H1 (cell line): ENCODE results near the gene PRSS36. TPM values are rescaled to one million over a fixed set of nuclear protein-coding genes. Genes with fewer than 3 reads are reported as not detected.

ENCODE experiments used
- CTCF ChIA-PET: fragments of 300-600 bp; sonication (Branson Sonifier 250); formaldehyde crosslinking; loops from one replicate; lab custom pipeline; 2021; ENCODE audit not compliant: partially characterized antibody; lab: Charles Lee
- POLR2A ChIA-PET: fragments of 300-600 bp; sonication (Branson Sonifier 250); formaldehyde crosslinking; loops from one replicate; lab custom pipeline; 2021; ENCODE audit warnings: inconsistent platforms; ENCODE audit not compliant: partially characterized antibody; lab: Charles Lee
- DNase-seq, 2 experiments: peaks; one replicate each; pipeline versions ENCODE4 v3.0.0 to v3.0.0-alpha.2; 2010 to 2022; ENCODE audit warnings: low spot score in 2 of 2, low read depth in 1 of 2, mixed read lengths in 1 of 2
- FAIRE-seq: peaks from 2 replicates; lab custom pipeline; 2011; peaks lifted over from hg19 to GRCh38; lab: Jason Lieb, UNC
- H2AFZ ChIP-seq: 2 replicates; pipeline ENCODE4 v1.8.1; 2012; ENCODE audit warnings: low read length, inconsistent platforms
- H2AK5ac ChIP-seq: 2 replicates; pipeline ENCODE4 v1.6.1; 2013; ENCODE audit warnings: low read depth, low read length
- H2BK120ac ChIP-seq: replicated peaks from 2 replicates; pipeline ENCODE3; 2013; ENCODE audit warnings: low read depth, low read length, inconsistent platforms
- H2BK12ac ChIP-seq: 2 replicates; pipeline ENCODE4 v1.6.1; 2013; ENCODE audit warnings: low read depth, low read length
- H2BK15ac ChIP-seq: 2 replicates; pipeline ENCODE4 v1.6.1; 2013; ENCODE audit warnings: low read length
- H2BK20ac ChIP-seq: 2 replicates; pipeline ENCODE4 v1.6.1; 2013; ENCODE audit warnings: low read length
- H2BK5ac ChIP-seq: 2 replicates; pipeline ENCODE4 v1.6.1; 2013; ENCODE audit warnings: low read depth, low read length
- H3K14ac ChIP-seq: 2 replicates; pipeline ENCODE4 v1.6.1; 2013; ENCODE audit warnings: inconsistent platforms; ENCODE audit not compliant: insufficient read length
- H3K18ac ChIP-seq: 2 replicates; pipeline ENCODE4 v1.6.1; 2013; ENCODE audit warnings: low read length; ENCODE audit errors: extremely low read depth
- H3K23ac ChIP-seq: 2 replicates; pipeline ENCODE4 v1.6.1; 2013; ENCODE audit warnings: inconsistent platforms; ENCODE audit not compliant: insufficient read length
- H3K23me2 ChIP-seq: 2 replicates; pipeline ENCODE4 v1.6.1; 2013; ENCODE audit warnings: low read depth, low read length
- H3K27ac ChIP-seq: 2 replicates; pipeline ENCODE4 v1.6.1; 2011; ENCODE audit warnings: low read depth, low read length, inconsistent platforms
- H3K27me3 ChIP-seq, 4 experiments: replicated peaks in 1 of 4; 1 replicate in 1 of 4; 2 replicates in 3 of 4; pipeline versions ENCODE4 v1.6.1 to v1.8.1; 2011 to 2013; ENCODE audit warnings: low read length in 3 of 4, mild to moderate bottlenecking in 3 of 4, inconsistent platforms in 2 of 4, mixed read lengths in 2 of 4, moderate library complexity in 1 of 4; ENCODE audit not compliant: control insufficient read depth in 3 of 4, insufficient read depth in 3 of 4; ENCODE audit errors: extremely low read depth in 1 of 4
- H3K36me3 ChIP-seq, 4 experiments: 2 replicates each; pipeline versions ENCODE4 v1.6.1 to v1.8.1; 2011 to 2013; ENCODE audit warnings: mild to moderate bottlenecking in 4 of 4, low read length in 3 of 4, moderate library complexity in 2 of 4, control low read depth in 1 of 4, inconsistent platforms in 1 of 4; ENCODE audit not compliant: insufficient read depth in 4 of 4, control insufficient read depth in 2 of 4
- H3K4ac ChIP-seq: replicated peaks from 2 replicates; pipeline ENCODE3; 2013; ENCODE audit warnings: low read length, low read depth, mixed read lengths, inconsistent platforms; ENCODE audit not compliant: insufficient read length
- H3K4me1 ChIP-seq, 4 experiments: replicated peaks in 1 of 4; 1 replicate in 1 of 4; 2 replicates in 3 of 4; pipeline versions ENCODE4 v1.6.1 to v1.8.1; 2011 to 2013; ENCODE audit warnings: low read length in 3 of 4, inconsistent platforms in 2 of 4, mixed read lengths in 1 of 4; ENCODE audit not compliant: insufficient read depth in 4 of 4, control insufficient read depth in 3 of 4
- H3K4me2 ChIP-seq, 2 experiments: 2 replicates each; pipeline versions ENCODE4 v1.6.1 to v1.8.1; 2011 to 2013; ENCODE audit warnings: low read depth in 2 of 2, low read length in 2 of 2, control low read depth in 1 of 2, inconsistent platforms in 1 of 2, mild to moderate bottlenecking in 1 of 2; ENCODE audit not compliant: insufficient read depth in 1 of 2
- H3K4me3 ChIP-seq, 4 experiments: fragments of 200-600, 300-600 bp in 1 of 4; sonication (generic), shearing (Covaris generic), sonication (Bioruptor Twin) in 1 of 4; 2 replicates each; pipeline versions ENCODE4 v1.5.1 to v1.8.1; 2011 to 2016; ENCODE audit warnings: low read length in 4 of 4, low read depth in 3 of 4, control low read depth in 2 of 4, inconsistent platforms in 2 of 4, mild to moderate bottlenecking in 2 of 4, mixed read lengths in 1 of 4, moderate library complexity in 1 of 4; ENCODE audit not compliant: insufficient read depth in 2 of 4; ENCODE audit errors: extremely low read depth in 1 of 4
- H3K56ac ChIP-seq: replicated peaks from 2 replicates; pipeline ENCODE3; 2013; ENCODE audit warnings: low read depth, mild to moderate bottlenecking, mixed read lengths, low read length, inconsistent platforms; ENCODE audit not compliant: insufficient read length
- H3K79me1 ChIP-seq: 2 replicates; pipeline ENCODE4 v1.6.1; 2013; ENCODE audit warnings: low read depth, low read length, control low read depth
- H3K79me2 ChIP-seq, 2 experiments: 2 replicates each; pipeline versions ENCODE4 v1.6.1 to v1.8.1; 2012 to 2013; ENCODE audit warnings: low read length in 2 of 2, mild to moderate bottlenecking in 2 of 2, inconsistent platforms in 1 of 2; ENCODE audit not compliant: insufficient read depth in 2 of 2, control insufficient read depth in 1 of 2
- H3K9ac ChIP-seq, 4 experiments: replicated peaks in 1 of 4; 1 replicate in 1 of 4; 2 replicates in 3 of 4; pipeline versions ENCODE4 v1.6.1 to v1.8.1; 2011 to 2013; ENCODE audit warnings: low read depth in 3 of 4, low read length in 3 of 4, control low read depth in 2 of 4, mild to moderate bottlenecking in 2 of 4, moderate library complexity in 2 of 4, inconsistent platforms in 1 of 4; ENCODE audit errors: extremely low read depth in 1 of 4
- H3K9me3 ChIP-seq, 2 experiments: 2 replicates each; pipeline versions ENCODE4 v1.6.1 to v1.8.1; 2012 to 2013; ENCODE audit warnings: mild to moderate bottlenecking in 2 of 2, moderate library complexity in 2 of 2, control low read depth in 1 of 2, inconsistent platforms in 1 of 2, low read depth in 1 of 2, low read length in 1 of 2, mixed read lengths in 1 of 2; ENCODE audit not compliant: insufficient read depth in 2 of 2
- H4K20me1 ChIP-seq, 2 experiments: replicated peaks in 1 of 2; 2 replicates each; pipeline versions ENCODE3 to v1.8.1; 2011 to 2013; ENCODE audit warnings: inconsistent platforms in 2 of 2, low read length in 2 of 2, mild to moderate bottlenecking in 1 of 2; ENCODE audit not compliant: insufficient read depth in 2 of 2, control insufficient read depth in 1 of 2
- H4K5ac ChIP-seq: 2 replicates; pipeline ENCODE4 v1.6.1; 2013; ENCODE audit warnings: low read length, low read depth, mixed read lengths, inconsistent platforms; ENCODE audit not compliant: insufficient read length
- H4K8ac ChIP-seq: 2 replicates; pipeline ENCODE4 v1.8.0; 2013; ENCODE audit warnings: mild to moderate bottlenecking, moderate library complexity, low read length, inconsistent platforms; ENCODE audit not compliant: insufficient read depth; ENCODE audit errors: extremely low read depth
- H4K91ac ChIP-seq: replicated peaks from 2 replicates; pipeline ENCODE3; 2013; ENCODE audit warnings: low read length, mixed read lengths, inconsistent platforms; ENCODE audit not compliant: insufficient read length
- CEBPB ChIP-seq: IDR thresholded peaks from 2 replicates; pipeline ENCODE4 v1.6.1; 2012; ENCODE audit warnings: low read depth, low read length
- CHD1 ChIP-seq: IDR thresholded peaks from 2 replicates; pipeline ENCODE4 v1.6.1; 2012; ENCODE audit warnings: low read depth, low read length, improper control_type of control experiment
- EP300 ChIP-seq, 2 experiments: IDR thresholded peaks; 1 replicate in 1 of 2; 2 replicates in 1 of 2; pipeline ENCODE4 v1.6.1; 2011 to 2012; ENCODE audit warnings: low read depth in 2 of 2, low read length in 2 of 2, mild to moderate bottlenecking in 2 of 2, borderline replicate concordance in 1 of 2, inconsistent platforms in 1 of 2, moderate library complexity in 1 of 2
- EZH2 ChIP-seq: fragments of 200-600 bp; sonication (generic); IDR thresholded peaks from 2 replicates; pipeline ENCODE4 v1.7.1; 2012; ENCODE audit warnings: low read depth, mild to moderate bottlenecking, moderate library complexity, low read length, inconsistent platforms; ENCODE audit not compliant: severe bottlenecking
- FOSL1 ChIP-seq: IDR thresholded peaks from 2 replicates; pipeline ENCODE4 v1.6.1; 2011; ENCODE audit warnings: mild to moderate bottlenecking, low read depth, low read length, moderate library complexity; ENCODE audit not compliant: insufficient read depth
- POLR2A ChIP-seq, 2 experiments: IDR thresholded peaks; 1 replicate in 1 of 2; 2 replicates in 1 of 2; pipeline ENCODE4 v1.6.1; 2011; ENCODE audit warnings: low read depth in 2 of 2, low read length in 2 of 2, mild to moderate bottlenecking in 2 of 2; ENCODE audit errors: control extremely low read depth in 1 of 2
- POLR2AphosphoS5 ChIP-seq: IDR thresholded peaks from 2 replicates; pipeline ENCODE4 v1.6.1; 2011; ENCODE audit warnings: low read depth, low read length
- POU5F1 ChIP-seq: IDR thresholded peaks from 2 replicates; pipeline ENCODE4 v1.6.1; 2011; ENCODE audit warnings: low read depth, mild to moderate bottlenecking, low read length, moderate library complexity
- RFX5 ChIP-seq: IDR thresholded peaks from 2 replicates; pipeline ENCODE4 v1.6.1; 2011; ENCODE audit warnings: low read depth, low read length, improper control_type of control experiment, borderline replicate concordance
- TAF1 ChIP-seq: IDR thresholded peaks from 2 replicates; pipeline ENCODE4 v1.6.1; 2011; ENCODE audit warnings: mild to moderate bottlenecking, low read depth, low read length
- TAF7 ChIP-seq: optimal IDR thresholded peaks from 2 replicates; pipeline ENCODE3; 2011; ENCODE audit warnings: low read depth, mild to moderate bottlenecking, inconsistent platforms, low read length, moderate library complexity, borderline replicate concordance
- TCF12 ChIP-seq: IDR thresholded peaks from 2 replicates; pipeline ENCODE4 v1.6.1; 2011; ENCODE audit warnings: low read depth, mild to moderate bottlenecking, low read length
- WGBS, 2 experiments: shearing (Covaris generic) in 1 of 2; methylation state at CpG; one replicate each; pipeline versions ENCODE4 v1.1.6 to v1.1.7; 2013 to 2015; ENCODE audit warnings: low lambda C conversion rate in 2 of 2, mixed read lengths in 2 of 2, inconsistent platforms in 1 of 2, low coverage in 1 of 2, missing lambda C conversion rate in 1 of 2; ENCODE audit not compliant: insufficient replicate concordance in 2 of 2, insufficient coverage in 1 of 2, insufficient read length in 1 of 2; ENCODE audit errors: extremely low coverage in 1 of 2, missing lambda C conversion rate in 1 of 2; 5-methylcytosine and 5-hydroxymethylcytosine counted together
- polyA plus RNA-seq, 7 experiments: library from polyadenylated mRNA; depleted of rRNA in 3 of 7; stranded (reverse) in 5 of 7; unstranded in 2 of 7; fragments of >200 nt in 5 of 7; fragments of 200-250 nt in 2 of 7; gene quantifications; 1 replicate in 5 of 7; 2 replicates in 1 of 7; 4 replicates in 1 of 7; pipeline versions ENCODE4 v1.2.1 to v1.2.3, GENCODE V29; 2011 to 2013; ENCODE audit warnings: missing spikeins in 2 of 7, mixed read lengths in 2 of 7
- total RNA-seq: library from RNA; stranded (reverse); fragmentation: NEBNext Ultra II Directional; extraction: Animal tissue kit (Norgen Biotek cat#: 25700); gene quantifications from 2 replicates; pipeline ENCODE4 v1.2.1, GENCODE V29; 2021
- TF ChIP-seq, protein P1 (sequence below): IDR thresholded peaks from 2 replicates; pipeline ENCODE4 v1.6.1; 2012; ENCODE audit warnings: inconsistent platforms

Gene PRSS36
- total and polyA plus RNA-seq, 2 of the 8 experiments (the other 6 are each of a cell fraction or from before 2014, with no cell fraction given) = 1.3 to 1.9 TPM

DNA sequence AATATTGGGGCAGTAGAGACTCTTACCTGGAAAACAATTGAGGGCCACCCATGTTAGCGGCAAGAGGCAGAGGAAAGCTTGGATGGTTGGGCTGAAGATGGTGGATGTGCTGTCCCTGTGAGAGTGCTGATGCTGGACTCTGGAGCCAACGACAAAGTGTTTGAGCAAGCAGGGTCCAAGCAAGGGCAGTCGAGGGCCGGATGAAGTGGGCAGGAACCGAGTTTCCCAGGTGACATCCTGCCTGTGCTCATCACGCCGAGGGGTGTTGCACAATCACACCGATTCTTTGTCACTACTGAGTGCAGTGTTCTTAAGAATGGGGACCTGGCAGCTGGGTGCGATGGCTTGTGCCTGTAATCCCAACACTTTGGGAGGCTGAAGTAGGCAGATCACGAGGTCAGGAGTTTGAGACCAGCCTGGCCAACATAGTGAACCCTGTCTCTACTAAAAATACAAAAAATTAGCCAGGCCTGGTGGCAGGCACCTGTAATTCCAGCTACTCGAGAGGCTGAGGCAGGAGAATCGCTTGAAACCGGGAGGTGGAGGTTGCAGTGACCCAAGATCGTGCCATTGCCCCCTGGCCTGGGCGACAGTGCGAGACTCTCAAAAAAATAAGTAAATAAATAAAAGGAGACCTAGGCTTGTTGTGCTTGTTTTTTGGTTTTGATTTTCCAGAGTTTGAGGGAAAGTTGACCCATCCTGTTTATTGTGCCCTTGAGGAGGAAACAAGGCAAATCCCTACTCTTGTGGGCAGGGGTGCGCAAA, 46.6 kb upstream of the PRSS36 start:
- H2BK5ac ChIP-seq = no peak overlapping the region
- no peak overlapping the region for H2AK5ac ChIP-seq
- H2BK15ac ChIP-seq = no peak overlapping the region
- H2AFZ ChIP-seq = no peak overlapping the region
- H2BK20ac ChIP-seq = no peak overlapping the region
- no peak overlapping the region for H3K4me2 ChIP-seq
- no peak overlapping the region for H3K14ac ChIP-seq
- H4K8ac ChIP-seq = no peak overlapping the region
- WGBS, 2 experiments = 91% methylated on average over 17 of the region's 17 CpGs; no CpG with 5 or more reads in 1 of the 2 experiments
- no peaks in the 10 kb centered on the region for H3K9me3 ChIP-seq
- peaks cover 2% of the 10 kb centered on the region; the same call in 1 of the 2 replicates for H3K23me2 ChIP-seq
- no peak overlapping the region for H2BK120ac ChIP-seq
- H3K27ac ChIP-seq = no peak overlapping the region
- 0 out of 4 replicates have a peak, but pooled peaks cover 0 to 5% of the 10 kb centered on the region in 2 experiments for H3K79me2 ChIP-seq
- no peak overlapping the region for H3K23ac ChIP-seq
- no peak overlapping the region for H3K4ac ChIP-seq
- no peak overlapping the region for H4K5ac ChIP-seq
- H3K79me1 ChIP-seq = peaks cover 8% of the 10 kb centered on the region
- H3K56ac ChIP-seq = no peak overlapping the region
- peaks cover 25 to 51% (median 49%) of the 10 kb centered on the region in 4 experiments for H3K36me3 ChIP-seq
- peaks cover 8 to 24% of the 10 kb centered on the region in 2 experiments for H4K20me1 ChIP-seq
- FAIRE-seq = no peak
- no peak overlapping the region for H4K91ac ChIP-seq
- peaks cover 0 to 2% (median 1%) of the 10 kb centered on the region in 4 experiments; a peak in 5 of 7 replicates for H3K4me1 ChIP-seq
- no peak overlapping the region for H3K4me3 ChIP-seq
- H3K9ac ChIP-seq = no peak overlapping the region
- POLR2A ChIA-PET = interaction anchor here (0.6 to 17.4 kb wide), 19 partner anchors 12 to 197 kb away, joined by 3 to 430 read pairs (median 4); partner anchors contain the start of genes FUS, ITGAD, KAT8 and PYCARD
- no peaks in the 10 kb centered on the region for H3K27me3 ChIP-seq
- no peak for DNase-seq
- no peak overlapping the region for H2BK12ac ChIP-seq
- CTCF ChIA-PET = no interaction called here
- no peak overlapping the region for H3K18ac ChIP-seq
- peak; percentile 95 for TF ChIP-seq POLR2AphosphoS5
- no peak for TF ChIP-seq TAF7
- TF ChIP-seq, protein P1, sequence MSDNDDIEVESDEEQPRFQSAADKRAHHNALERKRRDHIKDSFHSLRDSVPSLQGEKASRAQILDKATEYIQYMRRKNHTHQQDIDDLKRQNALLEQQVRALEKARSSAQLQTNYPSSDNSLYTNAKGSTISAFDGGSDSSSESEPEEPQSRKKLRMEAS = no peak
- no peak for TF ChIP-seq CHD1
- TF ChIP-seq RFX5 = no peak
- TF ChIP-seq EP300 (IDR thresholded peaks at IDR 0.05; ENCODE audit: borderline replicate concordance in 1 of 2, low read depth in 2 of 2, low read length in 2 of 2) = no peak
- peak; percentile 17 to 80; a peak in 2 of 3 replicates for TF ChIP-seq POLR2A (IDR thresholded peaks at IDR 0.05; ENCODE audit: control extremely low read depth in 1 of 2, low read depth in 2 of 2, low read length in 2 of 2)
- TF ChIP-seq EZH2 = no peak
- no peak for TF ChIP-seq FOSL1
- TF ChIP-seq CEBPB = peak; percentile 71
- no peak for TF ChIP-seq TAF1
- TF ChIP-seq TCF12 = no peak
- TF ChIP-seq POU5F1 = no peak
